Testis (tissue), 2 donors: Measurements from ENCODE around the gene RGS7.

ENCODE experiments used
- POLR2A ChIP-seq: fragments of 450-650 bp; IDR thresholded peaks from one replicate; pipeline ENCODE4 v1.6.1; 2017; ENCODE audit warnings: antibody characterized with exemption, mild to moderate bottlenecking, moderate library complexity
- TF ChIP-seq, protein P1 (sequence below), 3 experiments: fragments of 450-650 bp in 2 of 3; fragments of 200-600 bp in 1 of 3; sonication (generic) in 1 of 3; IDR thresholded peaks; one replicate each; pipeline ENCODE4 v1.5.1; 2016 to 2019; ENCODE audit warnings: antibody characterized with exemption in 3 of 3, mild to moderate bottlenecking in 2 of 3, moderate library complexity in 1 of 3

DNA sequence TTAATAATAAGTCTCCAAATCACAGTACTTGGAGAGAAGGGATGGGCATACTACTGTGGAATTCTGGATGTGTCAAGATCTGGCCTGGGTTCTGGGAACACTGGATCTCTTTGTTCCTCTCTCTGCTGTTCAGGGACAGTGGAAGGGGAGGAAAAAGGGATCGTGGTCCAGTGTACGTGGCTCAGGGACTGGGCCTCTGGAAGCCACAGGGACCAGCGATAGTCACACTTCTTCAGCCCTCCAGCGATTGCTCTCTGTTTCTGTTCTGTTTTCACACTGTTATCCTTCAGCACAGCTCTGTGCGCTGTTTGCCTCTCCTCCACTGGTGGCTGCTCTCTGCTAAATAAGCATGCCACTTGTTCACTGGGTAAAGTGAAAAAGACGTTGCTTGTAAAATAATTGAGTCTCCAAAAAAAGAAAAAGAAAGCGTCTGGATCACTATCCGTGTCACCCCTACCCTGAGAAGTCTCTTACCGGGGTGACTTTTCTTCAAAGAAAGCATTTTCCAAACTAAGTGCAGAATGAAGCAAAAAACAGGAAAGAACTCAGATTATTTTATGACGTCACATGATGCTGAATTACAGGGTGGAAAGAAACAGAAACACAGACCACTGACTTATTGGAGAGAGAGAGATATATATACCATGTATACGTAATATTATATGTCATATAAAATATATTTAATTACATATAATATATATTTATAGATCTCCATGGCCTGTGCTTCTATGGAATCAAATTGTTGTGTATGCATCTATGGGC lies 279.4 kb downstream of the RGS7 start:
- TF ChIP-seq, protein P1, sequence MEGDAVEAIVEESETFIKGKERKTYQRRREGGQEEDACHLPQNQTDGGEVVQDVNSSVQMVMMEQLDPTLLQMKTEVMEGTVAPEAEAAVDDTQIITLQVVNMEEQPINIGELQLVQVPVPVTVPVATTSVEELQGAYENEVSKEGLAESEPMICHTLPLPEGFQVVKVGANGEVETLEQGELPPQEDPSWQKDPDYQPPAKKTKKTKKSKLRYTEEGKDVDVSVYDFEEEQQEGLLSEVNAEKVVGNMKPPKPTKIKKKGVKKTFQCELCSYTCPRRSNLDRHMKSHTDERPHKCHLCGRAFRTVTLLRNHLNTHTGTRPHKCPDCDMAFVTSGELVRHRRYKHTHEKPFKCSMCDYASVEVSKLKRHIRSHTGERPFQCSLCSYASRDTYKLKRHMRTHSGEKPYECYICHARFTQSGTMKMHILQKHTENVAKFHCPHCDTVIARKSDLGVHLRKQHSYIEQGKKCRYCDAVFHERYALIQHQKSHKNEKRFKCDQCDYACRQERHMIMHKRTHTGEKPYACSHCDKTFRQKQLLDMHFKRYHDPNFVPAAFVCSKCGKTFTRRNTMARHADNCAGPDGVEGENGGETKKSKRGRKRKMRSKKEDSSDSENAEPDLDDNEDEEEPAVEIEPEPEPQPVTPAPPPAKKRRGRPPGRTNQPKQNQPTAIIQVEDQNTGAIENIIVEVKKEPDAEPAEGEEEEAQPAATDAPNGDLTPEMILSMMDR (IDR thresholded peaks at IDR 0.05): no peak
- no peak for TF ChIP-seq POLR2A
